ENCODE measurements around the gene ULK4. TPM values are rescaled to one million over a fixed set of nuclear protein-coding genes. Genes with fewer than 3 reads are reported as not detected.

The ULK4 gene
- total RNA-seq, 4 donors from 2014 or later: 3.2 to 18.7 (median 12.6) TPM

DNA sequence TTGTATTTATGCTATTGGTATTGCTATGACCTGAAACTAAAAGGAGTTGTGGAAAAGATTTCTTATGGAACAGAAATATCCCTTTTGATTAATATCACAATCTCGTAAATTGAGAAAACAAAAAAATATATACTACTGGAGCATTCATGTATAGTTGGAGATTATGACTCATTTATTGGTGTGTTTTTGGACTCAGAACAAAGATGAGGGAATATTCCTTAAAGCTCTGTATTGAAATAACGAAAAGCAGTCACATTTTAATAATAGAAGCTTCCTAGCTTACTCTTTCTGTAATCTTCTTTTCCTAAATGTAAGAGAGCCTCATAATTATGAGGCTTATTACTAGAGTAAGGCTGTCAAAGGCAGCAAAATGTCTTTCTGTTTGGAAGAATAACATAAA, 748.3 kb downstream of the ULK4 start:
- TF ChIP-seq POLR2A (IDR thresholded peaks at IDR 0.05): no peak
- TF ChIP-seq, protein P1, sequence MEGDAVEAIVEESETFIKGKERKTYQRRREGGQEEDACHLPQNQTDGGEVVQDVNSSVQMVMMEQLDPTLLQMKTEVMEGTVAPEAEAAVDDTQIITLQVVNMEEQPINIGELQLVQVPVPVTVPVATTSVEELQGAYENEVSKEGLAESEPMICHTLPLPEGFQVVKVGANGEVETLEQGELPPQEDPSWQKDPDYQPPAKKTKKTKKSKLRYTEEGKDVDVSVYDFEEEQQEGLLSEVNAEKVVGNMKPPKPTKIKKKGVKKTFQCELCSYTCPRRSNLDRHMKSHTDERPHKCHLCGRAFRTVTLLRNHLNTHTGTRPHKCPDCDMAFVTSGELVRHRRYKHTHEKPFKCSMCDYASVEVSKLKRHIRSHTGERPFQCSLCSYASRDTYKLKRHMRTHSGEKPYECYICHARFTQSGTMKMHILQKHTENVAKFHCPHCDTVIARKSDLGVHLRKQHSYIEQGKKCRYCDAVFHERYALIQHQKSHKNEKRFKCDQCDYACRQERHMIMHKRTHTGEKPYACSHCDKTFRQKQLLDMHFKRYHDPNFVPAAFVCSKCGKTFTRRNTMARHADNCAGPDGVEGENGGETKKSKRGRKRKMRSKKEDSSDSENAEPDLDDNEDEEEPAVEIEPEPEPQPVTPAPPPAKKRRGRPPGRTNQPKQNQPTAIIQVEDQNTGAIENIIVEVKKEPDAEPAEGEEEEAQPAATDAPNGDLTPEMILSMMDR (IDR thresholded peaks at IDR 0.05): no peak
- WGBS, 2 donors: 35 to 40% methylated on average over 2 of the region's 2 CpGs
- intact Hi-C loops (cut with DNase I; ENCODE audit: low total_unique reads): no loop called here
- H3K4me3 ChIP-seq (ENCODE audit: low read depth, poor library complexity, severe bottlenecking): no peak overlapping the region
- no peak for DNase-seq (ENCODE audit: low spot score in 2 of 2)

DNA sequence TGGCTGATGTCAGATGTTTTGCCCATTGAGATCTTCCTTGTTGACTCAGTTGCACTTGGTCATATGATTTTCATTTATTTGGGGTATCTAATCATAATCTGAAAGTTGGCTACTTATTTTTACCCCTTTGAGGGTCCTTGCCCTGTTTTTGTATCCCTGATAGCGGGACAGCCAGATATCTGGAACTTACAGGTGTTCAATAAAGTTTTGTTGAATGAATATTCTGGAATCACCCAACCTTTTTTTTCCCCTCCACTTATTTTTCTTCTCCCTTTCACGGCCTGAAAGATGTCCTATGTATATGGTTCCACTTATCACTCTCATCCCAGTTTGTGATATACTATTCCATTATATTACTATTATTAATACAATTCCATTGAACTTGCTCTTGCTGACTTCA, 749.8 kb downstream of the ULK4 start:
- no peak overlapping the region for H3K4me3 ChIP-seq (ENCODE audit: low read depth, poor library complexity, severe bottlenecking)
- intact Hi-C loops (cut with DNase I; ENCODE audit: low total_unique reads): no loop called here
- DNase-seq (ENCODE audit: low spot score in 2 of 2): no peak
- no peak for TF ChIP-seq POLR2A (IDR thresholded peaks at IDR 0.05)
- TF ChIP-seq, protein P1 (IDR thresholded peaks at IDR 0.05): no peak
- WGBS, 2 donors: 95% methylated on average over 2 of the region's 2 CpGs

DNA sequence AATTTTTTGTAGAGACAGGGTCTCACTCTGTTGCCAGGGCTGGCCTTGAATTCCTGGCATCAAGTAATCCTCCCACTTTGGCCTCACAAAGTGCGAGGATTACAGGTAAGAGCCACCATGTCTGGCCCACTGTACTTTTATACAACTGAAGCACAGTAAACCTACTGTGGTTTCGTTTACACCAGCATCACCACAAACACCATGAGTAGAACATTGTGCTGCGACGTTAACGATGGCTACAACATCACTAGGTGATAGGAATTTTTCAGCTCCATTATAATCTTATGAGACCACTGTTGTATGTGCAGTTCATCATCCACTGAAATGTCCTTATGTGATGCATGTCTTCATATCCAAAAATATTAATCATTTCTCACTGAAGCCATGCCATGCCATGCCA, 750.9 kb downstream of the ULK4 start:
- intact Hi-C loops (cut with DNase I; ENCODE audit: low total_unique reads): no loop called here
- TF ChIP-seq, protein P1 (IDR thresholded peaks at IDR 0.05): no peak
- TF ChIP-seq POLR2A (IDR thresholded peaks at IDR 0.05): no peak
- H3K4me3 ChIP-seq (ENCODE audit: low read depth, poor library complexity, severe bottlenecking): no peak overlapping the region
- WGBS, 2 donors: 80 to 88% methylated on average over 5 of the region's 5 CpGs
- DNase-seq (ENCODE audit: low spot score in 2 of 2): no peak

DNA sequence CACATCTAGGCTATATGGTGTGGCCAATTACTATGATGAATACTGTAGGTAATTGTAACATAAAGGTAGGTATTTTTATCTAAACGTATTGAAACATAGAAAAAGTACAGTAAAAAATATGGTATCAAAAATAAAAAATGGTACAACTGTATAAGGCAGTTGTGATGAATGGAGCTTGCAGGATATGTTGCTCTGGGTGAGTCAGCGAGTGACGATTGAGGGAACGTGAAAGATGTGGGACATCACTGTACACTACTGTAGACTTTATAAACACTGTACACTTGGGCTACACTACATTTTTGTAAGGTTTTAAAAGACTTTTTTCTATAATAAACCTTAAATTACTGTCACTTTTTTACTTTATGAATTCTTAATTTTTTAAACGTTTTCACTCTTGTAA, 752.3 kb downstream of the ULK4 start:
- TF ChIP-seq, protein P1 (IDR thresholded peaks at IDR 0.05): no peak
- TF ChIP-seq POLR2A (IDR thresholded peaks at IDR 0.05): no peak
- no peak for DNase-seq (ENCODE audit: low spot score in 2 of 2)
- H3K4me3 ChIP-seq (ENCODE audit: low read depth, poor library complexity, severe bottlenecking): no peak overlapping the region
- WGBS, 2 donors: 84 to 87% methylated on average over 5 of the region's 5 CpGs
- intact Hi-C loops (cut with DNase I; ENCODE audit: low total_unique reads): loop anchor here (10.0 kb wide), 1 partner anchor 625 kb away; no protein-coding TSS in a partner anchor

DNA sequence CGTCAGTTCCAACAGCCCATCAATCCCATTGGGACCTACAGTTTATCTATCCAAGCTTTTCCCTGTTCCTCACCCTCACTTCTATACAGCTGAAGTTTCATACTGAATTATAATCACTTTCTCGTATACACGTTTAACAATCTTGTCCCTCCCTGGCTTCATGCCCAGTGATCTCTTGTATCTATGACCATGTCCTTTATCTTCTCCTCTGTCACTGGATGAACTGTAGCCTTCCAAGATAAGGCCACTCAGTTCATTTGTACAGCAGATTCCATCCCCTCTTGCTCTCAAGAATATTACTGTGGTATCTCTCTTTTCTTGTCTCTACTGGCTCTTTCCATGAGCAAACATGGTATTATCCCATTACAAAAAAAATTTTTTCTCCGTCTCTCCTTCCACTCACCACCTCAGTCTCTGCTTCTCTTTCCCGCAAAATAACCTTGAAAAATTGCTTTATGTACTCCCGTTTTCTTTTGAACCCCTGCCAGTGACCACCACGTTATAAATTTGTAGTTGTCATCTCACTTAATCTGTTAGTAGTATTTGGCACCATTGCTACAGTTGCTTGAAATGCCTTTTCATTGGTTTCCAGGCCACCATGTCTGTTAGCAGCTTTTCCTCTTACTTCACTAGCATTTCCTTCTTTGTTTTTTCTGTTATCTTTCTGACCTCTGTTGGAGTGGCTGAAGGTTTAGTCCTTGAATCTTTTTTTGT, 753.2 kb downstream of the ULK4 start:
- no peak for DNase-seq (ENCODE audit: low spot score in 2 of 2)
- WGBS, 2 donors: 60 to 65% methylated on average over 7 of the region's 7 CpGs
- intact Hi-C loops (cut with DNase I; ENCODE audit: low total_unique reads): loop anchor here (10.0 kb wide), 1 partner anchor 624 kb away; no protein-coding TSS in a partner anchor
- no peak overlapping the region for H3K4me3 ChIP-seq (ENCODE audit: low read depth, poor library complexity, severe bottlenecking)
- TF ChIP-seq, protein P1 (IDR thresholded peaks at IDR 0.05): no peak
- TF ChIP-seq POLR2A (IDR thresholded peaks at IDR 0.05): no peak

DNA sequence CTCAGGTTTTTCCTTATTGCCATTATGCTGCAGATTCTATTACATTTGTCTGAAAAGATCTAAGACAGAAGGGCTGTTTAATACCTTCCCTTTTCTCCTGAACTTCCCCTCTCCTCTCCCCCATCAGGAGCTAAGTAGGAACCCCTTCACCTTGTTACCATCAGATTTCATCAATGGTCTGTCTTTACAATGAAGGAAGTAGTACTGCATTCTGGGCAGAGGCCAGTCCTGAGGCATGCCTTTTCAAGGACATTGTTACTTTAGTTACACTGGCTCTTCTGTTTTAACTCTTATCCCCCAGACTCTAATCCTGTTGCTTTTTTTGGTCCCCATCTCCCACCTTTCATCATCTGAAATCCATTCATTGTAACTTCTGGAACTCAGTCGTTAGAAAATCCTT, 754.5 kb downstream of the ULK4 start:
- no peak for DNase-seq (ENCODE audit: low spot score in 2 of 2)
- H3K4me3 ChIP-seq (ENCODE audit: low read depth, poor library complexity, severe bottlenecking): no peak overlapping the region
- intact Hi-C loops (cut with DNase I; ENCODE audit: low total_unique reads): loop anchor here (10.0 kb wide), 1 partner anchor 623 kb away; no protein-coding TSS in a partner anchor
- WGBS, 2 donors: 34 to 43% methylated on average over 1 of the region's 1 CpG
- TF ChIP-seq, protein P1 (IDR thresholded peaks at IDR 0.05): no peak
- no peak for TF ChIP-seq POLR2A (IDR thresholded peaks at IDR 0.05)

Data from lower leg skin (tissue), 4 donors.